GM10266 (cell line): ENCODE measurements around the gene TPGS1.

Experiments used
- DNase-seq: peaks from one replicate; pipeline ENCODE4 v3.0.0; 2012; ENCODE audit errors: extremely low spot score
- TF ChIP-seq, protein P1 (sequence below): IDR thresholded peaks from 2 replicates; pipeline ENCODE4 v1.5.1; 2012; ENCODE audit warnings: mild to moderate bottlenecking, low read depth; ENCODE audit not compliant: control insufficient read depth, insufficient read depth; ENCODE audit errors: missing control alignments

Gene TPGS1

GRCh38 chr19:495081-495401 lies 12.3 kb upstream of the TPGS1 start:
- TF ChIP-seq, protein P1, sequence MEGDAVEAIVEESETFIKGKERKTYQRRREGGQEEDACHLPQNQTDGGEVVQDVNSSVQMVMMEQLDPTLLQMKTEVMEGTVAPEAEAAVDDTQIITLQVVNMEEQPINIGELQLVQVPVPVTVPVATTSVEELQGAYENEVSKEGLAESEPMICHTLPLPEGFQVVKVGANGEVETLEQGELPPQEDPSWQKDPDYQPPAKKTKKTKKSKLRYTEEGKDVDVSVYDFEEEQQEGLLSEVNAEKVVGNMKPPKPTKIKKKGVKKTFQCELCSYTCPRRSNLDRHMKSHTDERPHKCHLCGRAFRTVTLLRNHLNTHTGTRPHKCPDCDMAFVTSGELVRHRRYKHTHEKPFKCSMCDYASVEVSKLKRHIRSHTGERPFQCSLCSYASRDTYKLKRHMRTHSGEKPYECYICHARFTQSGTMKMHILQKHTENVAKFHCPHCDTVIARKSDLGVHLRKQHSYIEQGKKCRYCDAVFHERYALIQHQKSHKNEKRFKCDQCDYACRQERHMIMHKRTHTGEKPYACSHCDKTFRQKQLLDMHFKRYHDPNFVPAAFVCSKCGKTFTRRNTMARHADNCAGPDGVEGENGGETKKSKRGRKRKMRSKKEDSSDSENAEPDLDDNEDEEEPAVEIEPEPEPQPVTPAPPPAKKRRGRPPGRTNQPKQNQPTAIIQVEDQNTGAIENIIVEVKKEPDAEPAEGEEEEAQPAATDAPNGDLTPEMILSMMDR, result no peak
- no peak for DNase-seq

- no peak for DNase-seq
- TF ChIP-seq, protein P1, result peak; percentile 65
These were observed 11.7 kb upstream of the TPGS1 start for GRCh38 chr19:495402-496111.

DNA sequence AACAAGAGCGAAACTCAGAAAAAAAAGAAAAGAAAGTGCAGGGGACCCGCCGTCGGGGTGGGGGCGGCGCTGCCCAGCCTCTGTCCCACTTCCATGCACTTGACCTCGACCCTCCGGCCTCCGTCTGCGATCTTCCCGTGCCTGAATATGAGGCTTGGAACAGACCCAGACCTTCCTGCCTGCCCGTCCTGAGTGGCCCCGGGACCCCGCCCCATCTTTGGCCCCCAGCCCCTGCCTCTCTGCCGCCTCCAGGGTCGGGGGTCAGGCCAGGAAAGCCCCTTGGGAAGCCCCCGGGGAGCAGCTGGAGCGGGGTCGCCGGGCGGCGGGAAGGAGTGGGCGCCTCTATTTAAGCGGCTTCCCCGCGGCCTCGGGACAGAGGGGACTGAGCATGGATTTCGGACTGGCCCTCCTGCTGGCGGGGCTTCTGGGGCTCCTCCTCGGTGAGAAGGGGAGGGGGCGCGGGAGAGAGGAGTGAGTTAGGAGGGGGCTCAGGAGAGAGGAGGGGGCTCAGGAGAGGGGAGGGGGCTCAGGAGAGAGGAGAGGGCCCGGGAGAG lies 11.1 kb upstream of the TPGS1 start, which contains the start of gene MADCAM1:
Gene MADCAM1, plus strand, starts transcription at position 375 of the 554 bp plus-strand sequence. Its CDS starts 14 bp downstream, at position 389.
- no peak for DNase-seq
- TF ChIP-seq, protein P1, result no peak

- TF ChIP-seq, protein P1, result no peak
These were observed 10.3 kb upstream of the TPGS1 start for GRCh38 chr19:496986-497385.

DNA sequence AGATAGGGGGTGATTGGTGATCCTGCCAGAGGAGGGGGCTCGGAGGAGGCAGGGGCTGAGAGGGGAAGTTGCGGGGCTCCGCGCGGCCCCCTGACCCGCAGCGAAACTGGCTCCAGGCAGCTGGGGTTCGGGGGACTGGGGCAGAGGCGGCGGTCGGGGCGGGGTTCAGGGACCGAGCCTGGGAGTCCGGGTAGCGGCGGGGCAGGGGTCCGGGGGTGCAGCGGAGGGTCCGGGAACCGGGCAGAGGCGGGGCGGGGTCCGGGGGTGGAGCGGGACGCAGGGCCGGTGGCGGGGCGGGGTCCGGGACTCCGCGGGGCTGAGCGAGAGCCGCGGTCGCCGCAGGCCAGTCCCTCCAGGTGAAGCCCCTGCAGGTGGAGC lies 9.8 kb upstream of the TPGS1 start:
- TF ChIP-seq, protein P1, result no peak
- no peak for DNase-seq

More at GRCh38 chr19:496986-497385, 10.3 kb upstream of the TPGS1 start:
- DNase-seq, result no peak

GRCh38 chr19:497869-498510 lies 9.3 kb upstream of the TPGS1 start:
- TF ChIP-seq, protein P1, result no peak
- no peak for DNase-seq

- DNase-seq, result no peak
- TF ChIP-seq, protein P1, result no peak
These were observed 8.8 kb upstream of the TPGS1 start for GRCh38 chr19:498511-498891.
